Esophagus (tissue), 2 donors: Measurements from ENCODE around the gene CDKN1A. TPM values are rescaled to one million over a fixed set of nuclear protein-coding genes. Genes with fewer than 3 reads are reported as not detected.
A peak's percentile ranks its signal among the peaks of the same experiment; 100 is the strongest.

Source experiments
- H3K27ac ChIP-seq, 2 donors: one replicate each; pipeline ENCODE4 v1.5.1; 2013; ENCODE audit warnings: low read depth in 2 of 2, mild to moderate bottlenecking in 2 of 2, inconsistent platforms in 1 of 2, low read length in 1 of 2, moderate library complexity in 1 of 2
- H3K27me3 ChIP-seq, 2 donors: one replicate each; pipeline ENCODE4 v1.6.1; 2013; ENCODE audit warnings: low read length in 2 of 2, control low read depth in 1 of 2, mild to moderate bottlenecking in 1 of 2; ENCODE audit not compliant: insufficient read depth in 2 of 2, control insufficient read depth in 1 of 2
- H3K36me3 ChIP-seq, 2 donors: one replicate each; pipeline ENCODE4 v1.6.1; 2013; ENCODE audit warnings: low read length in 1 of 2; ENCODE audit not compliant: control insufficient read depth in 2 of 2, insufficient read depth in 2 of 2
- H3K4me1 ChIP-seq, 2 donors: one replicate each; pipeline ENCODE4 v1.6.1; 2013; ENCODE audit warnings: low read length in 1 of 2; ENCODE audit not compliant: control insufficient read depth in 2 of 2, insufficient read depth in 2 of 2
- H3K4me3 ChIP-seq, 2 donors: one replicate each; pipeline ENCODE4 v1.5.1; 2013; ENCODE audit warnings: low read length in 2 of 2, mild to moderate bottlenecking in 2 of 2, low read depth in 1 of 2, moderate library complexity in 1 of 2
- H3K9me3 ChIP-seq, 2 donors: one replicate each; pipeline ENCODE4 v1.6.1; 2013; ENCODE audit warnings: mild to moderate bottlenecking in 2 of 2, low read depth in 1 of 2, low read length in 1 of 2, moderate library complexity in 1 of 2; ENCODE audit not compliant: control insufficient read depth in 2 of 2, insufficient read depth in 1 of 2
- WGBS, 2 donors: extraction: QIAGEN DNeasy Blood & Tissue Kit; methylation state at CpG; one replicate each; pipeline ENCODE4 v1.1.7; 2013; 5-methylcytosine and 5-hydroxymethylcytosine counted together
- polyA plus RNA-seq, 2 donors: library from polyadenylated mRNA; stranded (reverse); fragments of 200-250 nt; gene quantifications; one replicate each; pipeline ENCODE4 v1.2.3, GENCODE V29; 2013
- donor health status: healthy with polysubstance abuse.
- donor health status: Bipolar disorder and iron deficiency.

Gene CDKN1A
- polyA plus RNA-seq, 2 donors = 36.9 to 114 TPM

- H3K27me3 ChIP-seq = no peaks in the 10 kb centered on the region
- H3K36me3 ChIP-seq = no peaks in the 10 kb centered on the region
- H3K27ac ChIP-seq = no peak overlapping the region
- H3K4me3 ChIP-seq = no peak overlapping the region
- no peaks in the 10 kb centered on the region for H3K9me3 ChIP-seq
- H3K4me1 ChIP-seq = peaks cover 0 to 13% of the 10 kb centered on the region in 2 donors
- 76 to 78% methylated on average over 5 of the region's 5 CpGs for WGBS, 2 donors
Observed at GRCh38 chr6:36733300-36733699, 54.8 kb downstream of the CDKN1A start.

- H3K27me3 ChIP-seq = no peaks in the 10 kb centered on the region
- H3K27ac ChIP-seq = peak overlapping the region; percentile 53 to 89
- WGBS, 2 donors = 57 to 73% methylated on average over 7 of the region's 7 CpGs
- H3K36me3 ChIP-seq = no peaks in the 10 kb centered on the region
- H3K4me3 ChIP-seq = peak overlapping the region in 1 of 2 donors; percentile 8
- H3K4me1 ChIP-seq = peaks cover 0 to 13% of the 10 kb centered on the region in 2 donors
- H3K9me3 ChIP-seq = no peaks in the 10 kb centered on the region
Observed at GRCh38 chr6:36734486-36735060, 56.1 kb downstream of the CDKN1A start.

- Histone ChIP-seq H3K9me3 (no peaks in the 10 kb centered on the region), H3K27me3 (no peaks in the 10 kb centered on the region), H3K4me3 (peak overlapping the region in 1 of 2 donors; percentile 8), H3K36me3 (no peaks in the 10 kb centered on the region), H3K4me1 (peaks cover 0 to 13% of the 10 kb centered on the region in 2 donors), H3K27ac (peak overlapping the region; percentile 80 to 89)
- 10 to 16% methylated on average over 24 of the region's 24 CpGs for WGBS, 2 donors
Observed at GRCh38 chr6:36735110-36736071, 56.9 kb downstream of the CDKN1A start.

Other genes with a start within 250 kb of the CDKN1A start
- gene PXT1, start 235.9 kb upstream of the CDKN1A start, polyA plus RNA-seq = not detected
- 10 to 100 TPM; 16.6 to 18.5 TPM for gene KCTD20, start 235.7 kb upstream of the CDKN1A start, polyA plus RNA-seq
- 10 to 100 TPM; 24.0 to 32.2 TPM for gene STK38, start 131.2 kb upstream of the CDKN1A start, polyA plus RNA-seq
- 100 to 1,000 TPM; 103 to 247 TPM for gene SRSF3, start 84.4 kb upstream of the CDKN1A start, polyA plus RNA-seq
- under 1 TPM; 0.21 to 0.37 TPM for gene RAB44, start 19.1 kb downstream of the CDKN1A start, polyA plus RNA-seq
- gene CPNE5, start 160.7 kb downstream of the CDKN1A start, polyA plus RNA-seq = under 1 TPM; 0.73 to 0.81 TPM
- gene PPIL1, start 196.1 kb downstream of the CDKN1A start, polyA plus RNA-seq = 10 to 100 TPM; 12.0 to 20.6 TPM
- 10 to 100 TPM; 12.9 to 15.9 TPM for gene C6orf89, start 207.2 kb downstream of the CDKN1A start, polyA plus RNA-seq